ENCODE results near the gene WASF3.

- TF ChIP-seq ZFX (IDR thresholded peaks at IDR 0.05) (no peak), POLR2AphosphoS5 (IDR thresholded peaks at IDR 0.05; ENCODE audit: low read depth, low read length) (no peak), POLR2A (IDR thresholded peaks at IDR 0.05; ENCODE audit: borderline replicate concordance, extremely low read depth, insufficient read depth, insufficient read length) (no peak), CTCF (IDR thresholded peaks at IDR 0.05 in 2 of 3, conservative IDR thresholded peaks at IDR 0.05 in 1 of 3; ENCODE audit: borderline replicate concordance in 1 of 3, insufficient read depth in 1 of 3, low read depth in 2 of 3, low read length in 2 of 3) (no peak)
These were observed 3.0 kb downstream of the WASF3 start for GRCh38 chr13:26560456-26560855.
